ENCODE data around the gene PHF1. TPM values are rescaled to one million over a fixed set of nuclear protein-coding genes. Genes with fewer than 3 reads are reported as not detected.

Gene PHF1
- total RNA-seq, 1 donor from 2014 or later, result 74.3 TPM

DNA sequence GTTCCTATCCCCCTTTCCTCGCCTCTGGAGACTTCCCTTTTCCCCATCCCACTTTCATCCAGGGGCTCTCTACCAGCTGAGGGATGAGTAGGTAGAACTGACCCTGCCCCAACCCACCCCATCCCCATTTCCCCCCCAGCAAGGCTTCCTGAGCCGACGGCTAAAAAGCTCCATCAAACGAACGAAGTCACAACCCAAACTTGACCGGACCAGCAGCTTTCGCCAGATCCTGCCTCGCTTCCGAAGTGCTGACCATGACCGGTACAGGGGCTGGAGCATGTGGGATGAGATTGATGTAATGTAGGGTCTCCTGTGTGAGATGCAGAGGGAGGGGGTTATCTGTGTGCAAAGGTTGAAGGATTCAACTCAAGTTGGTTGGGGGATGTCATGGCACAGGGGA is 21.7 kb downstream of the PHF1 start:
- Histone ChIP-seq H3K4me1 (peaks cover 35% of the 10 kb centered on the region), H3K27me3 (no peaks in the 10 kb centered on the region), H3K27ac (no peak overlapping the region), H3K36me3 (peaks cover 22% of the 10 kb centered on the region), H3K4me3 (no peak overlapping the region), H3K9me3 (no peaks in the 10 kb centered on the region)
- no peak for DNase-seq
- TF ChIP-seq, protein P1, sequence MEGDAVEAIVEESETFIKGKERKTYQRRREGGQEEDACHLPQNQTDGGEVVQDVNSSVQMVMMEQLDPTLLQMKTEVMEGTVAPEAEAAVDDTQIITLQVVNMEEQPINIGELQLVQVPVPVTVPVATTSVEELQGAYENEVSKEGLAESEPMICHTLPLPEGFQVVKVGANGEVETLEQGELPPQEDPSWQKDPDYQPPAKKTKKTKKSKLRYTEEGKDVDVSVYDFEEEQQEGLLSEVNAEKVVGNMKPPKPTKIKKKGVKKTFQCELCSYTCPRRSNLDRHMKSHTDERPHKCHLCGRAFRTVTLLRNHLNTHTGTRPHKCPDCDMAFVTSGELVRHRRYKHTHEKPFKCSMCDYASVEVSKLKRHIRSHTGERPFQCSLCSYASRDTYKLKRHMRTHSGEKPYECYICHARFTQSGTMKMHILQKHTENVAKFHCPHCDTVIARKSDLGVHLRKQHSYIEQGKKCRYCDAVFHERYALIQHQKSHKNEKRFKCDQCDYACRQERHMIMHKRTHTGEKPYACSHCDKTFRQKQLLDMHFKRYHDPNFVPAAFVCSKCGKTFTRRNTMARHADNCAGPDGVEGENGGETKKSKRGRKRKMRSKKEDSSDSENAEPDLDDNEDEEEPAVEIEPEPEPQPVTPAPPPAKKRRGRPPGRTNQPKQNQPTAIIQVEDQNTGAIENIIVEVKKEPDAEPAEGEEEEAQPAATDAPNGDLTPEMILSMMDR (IDR thresholded peaks at IDR 0.05), result no peak
- no peak for ATAC-seq
- intact Hi-C loops (cut with DNase I), result no loop called here

DNA sequence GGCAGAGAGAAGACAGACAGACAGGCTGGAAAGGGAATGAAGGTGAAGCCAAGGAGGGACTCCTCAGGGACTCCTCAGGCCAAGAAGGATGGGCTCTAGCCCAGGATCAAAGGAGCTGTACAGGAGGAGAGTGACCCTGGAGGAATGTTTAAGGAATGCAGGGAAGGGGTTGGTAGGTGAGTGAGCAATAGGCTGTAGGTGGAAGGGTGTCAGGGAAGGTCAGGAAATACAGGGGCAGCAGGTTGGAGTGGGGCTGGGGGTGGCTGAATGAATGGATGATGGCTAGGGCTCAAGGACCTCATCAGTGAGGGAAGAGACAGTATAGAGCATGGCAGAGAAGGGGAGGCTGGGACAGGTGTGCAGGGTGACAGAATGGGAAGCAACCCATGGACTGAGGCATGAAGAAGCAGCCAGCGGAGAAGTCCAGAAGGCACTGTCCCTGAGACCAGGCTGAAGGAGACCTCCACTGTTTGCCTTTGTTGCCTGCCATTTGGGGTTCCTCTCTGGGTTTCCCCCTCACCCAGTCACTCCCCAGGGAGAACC is 22.3 kb downstream of the PHF1 start:
- TF ChIP-seq, protein P1 (IDR thresholded peaks at IDR 0.05), result no peak
- Histone ChIP-seq H3K9me3 (no peaks in the 10 kb centered on the region), H3K36me3 (peaks cover 23% of the 10 kb centered on the region), H3K4me3 (no peak overlapping the region), H3K27ac (no peak overlapping the region), H3K4me1 (peaks cover 35% of the 10 kb centered on the region), H3K27me3 (no peaks in the 10 kb centered on the region)
- intact Hi-C loops (cut with DNase I), result no loop called here
- ATAC-seq (no peak), DNase-seq (no peak)

DNA sequence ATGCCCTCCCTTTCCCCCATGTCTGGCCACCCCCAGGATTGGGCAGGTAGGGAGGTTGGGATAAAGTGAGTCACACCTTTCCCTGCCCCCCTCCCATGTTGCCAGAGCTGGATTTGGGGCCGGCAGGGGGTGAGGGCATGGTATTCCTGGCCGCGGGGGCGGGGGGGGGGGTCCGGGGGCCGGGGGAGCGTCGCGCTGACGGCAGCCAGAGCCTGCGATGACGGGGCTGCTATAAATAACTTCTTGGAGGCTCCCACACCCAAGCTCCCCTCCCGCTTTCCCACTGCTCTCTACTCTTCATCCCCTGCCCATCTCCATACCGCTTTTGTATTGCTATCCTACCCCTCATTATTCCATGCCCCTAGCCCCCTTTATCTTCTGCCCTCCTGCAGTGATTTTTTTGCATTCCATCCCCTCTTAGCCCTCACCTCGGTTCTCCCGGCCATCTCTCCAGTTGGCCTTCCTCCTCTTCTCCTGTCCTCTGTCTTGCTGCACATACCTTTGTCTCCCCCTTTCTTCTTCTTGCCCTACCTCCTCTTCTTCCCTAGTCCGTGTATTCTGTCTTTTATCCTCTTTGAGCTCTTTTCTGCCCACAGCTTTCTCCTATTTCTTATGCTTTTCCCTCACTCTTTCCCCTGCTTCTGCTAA is 22.9 kb downstream of the PHF1 start:
- ATAC-seq (no peak), DNase-seq (no peak)
- TF ChIP-seq, protein P1 (IDR thresholded peaks at IDR 0.05), result no peak
- no peak overlapping the region for H3K27ac ChIP-seq
- no peak overlapping the region for H3K4me3 ChIP-seq
- intact Hi-C loops (cut with DNase I), result no loop called here
- H3K9me3 ChIP-seq, result no peaks in the 10 kb centered on the region
- peaks cover 23% of the 10 kb centered on the region for H3K36me3 ChIP-seq
- peaks cover 29% of the 10 kb centered on the region for H3K4me1 ChIP-seq
- no peaks in the 10 kb centered on the region for H3K27me3 ChIP-seq

DNA sequence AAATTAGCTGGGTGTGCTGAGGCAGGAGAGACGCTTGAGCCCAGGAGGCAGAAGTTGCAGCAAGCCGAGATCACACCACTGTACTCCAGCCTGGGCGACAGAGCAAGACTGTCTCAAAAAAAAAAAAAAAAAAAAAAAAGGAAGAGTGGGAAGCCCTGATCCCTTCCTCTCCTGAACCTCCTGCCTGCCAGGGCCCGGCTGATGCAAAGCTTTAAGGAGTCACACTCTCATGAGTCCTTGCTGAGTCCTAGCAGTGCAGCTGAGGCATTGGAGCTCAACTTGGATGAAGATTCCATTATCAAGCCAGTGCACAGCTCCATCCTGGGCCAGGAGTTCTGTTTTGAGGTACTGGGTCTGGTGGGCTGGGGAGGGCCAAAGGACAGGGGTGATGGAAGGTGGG is 24.1 kb downstream of the PHF1 start:
- DNase-seq (no peak), ATAC-seq (no peak)
- H3K4me3 ChIP-seq, result no peak overlapping the region
- peaks cover 20% of the 10 kb centered on the region for H3K4me1 ChIP-seq
- H3K27ac ChIP-seq, result no peak overlapping the region
- TF ChIP-seq, protein P1 (IDR thresholded peaks at IDR 0.05), result no peak
- intact Hi-C loops (cut with DNase I), result no loop called here
- H3K27me3 ChIP-seq, result no peaks in the 10 kb centered on the region
- H3K9me3 ChIP-seq, result no peaks in the 10 kb centered on the region
- H3K36me3 ChIP-seq, result peaks cover 23% of the 10 kb centered on the region

DNA sequence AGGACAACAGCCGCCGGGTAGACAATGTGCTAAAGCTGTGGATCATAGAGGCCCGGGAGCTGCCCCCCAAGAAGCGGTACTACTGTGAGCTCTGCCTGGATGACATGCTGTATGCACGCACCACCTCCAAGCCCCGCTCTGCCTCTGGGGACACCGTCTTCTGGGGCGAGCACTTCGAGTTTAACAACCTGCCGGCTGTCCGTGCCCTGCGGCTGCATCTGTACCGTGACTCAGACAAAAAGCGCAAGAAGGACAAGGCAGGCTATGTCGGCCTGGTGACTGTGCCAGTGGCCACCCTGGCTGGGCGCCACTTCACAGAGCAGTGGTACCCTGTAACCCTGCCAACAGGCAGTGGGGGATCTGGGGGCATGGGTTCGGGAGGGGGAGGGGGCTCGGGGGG is 26.9 kb downstream of the PHF1 start:
- TF ChIP-seq, protein P1 (IDR thresholded peaks at IDR 0.05), result no peak
- H3K9me3 ChIP-seq, result no peaks in the 10 kb centered on the region
- no peak overlapping the region for H3K27ac ChIP-seq
- H3K4me1 ChIP-seq, result no peaks in the 10 kb centered on the region
- intact Hi-C loops (cut with DNase I), result no loop called here
- ATAC-seq, result no peak
- H3K4me3 ChIP-seq, result no peak overlapping the region
- DNase-seq, result no peak
- H3K36me3 ChIP-seq, result peaks cover 33% of the 10 kb centered on the region
- no peaks in the 10 kb centered on the region for H3K27me3 ChIP-seq
